Hair follicle dermal papilla cell (primary cell): ENCODE data around the gene GRID1. TPM values are rescaled to one million over a fixed set of nuclear protein-coding genes. Genes with fewer than 3 reads are reported as not detected.

ENCODE experiments used
- small RNA-seq: library from RNA; depleted of rRNA; stranded (forward); fragments of <200 nt; gene quantifications from one replicate; pipeline ENCODE3, GENCODE V24; 2012
- total RNA-seq: library from RNA; depleted of rRNA; stranded (reverse); fragments of >200 nt; gene quantifications from 2 replicates; pipeline ENCODE4 v1.2.3, GENCODE V29; 2012

Gene GRID1
- 0.85 and 0.97 TPM in 2 replicates for total RNA-seq

DNA sequence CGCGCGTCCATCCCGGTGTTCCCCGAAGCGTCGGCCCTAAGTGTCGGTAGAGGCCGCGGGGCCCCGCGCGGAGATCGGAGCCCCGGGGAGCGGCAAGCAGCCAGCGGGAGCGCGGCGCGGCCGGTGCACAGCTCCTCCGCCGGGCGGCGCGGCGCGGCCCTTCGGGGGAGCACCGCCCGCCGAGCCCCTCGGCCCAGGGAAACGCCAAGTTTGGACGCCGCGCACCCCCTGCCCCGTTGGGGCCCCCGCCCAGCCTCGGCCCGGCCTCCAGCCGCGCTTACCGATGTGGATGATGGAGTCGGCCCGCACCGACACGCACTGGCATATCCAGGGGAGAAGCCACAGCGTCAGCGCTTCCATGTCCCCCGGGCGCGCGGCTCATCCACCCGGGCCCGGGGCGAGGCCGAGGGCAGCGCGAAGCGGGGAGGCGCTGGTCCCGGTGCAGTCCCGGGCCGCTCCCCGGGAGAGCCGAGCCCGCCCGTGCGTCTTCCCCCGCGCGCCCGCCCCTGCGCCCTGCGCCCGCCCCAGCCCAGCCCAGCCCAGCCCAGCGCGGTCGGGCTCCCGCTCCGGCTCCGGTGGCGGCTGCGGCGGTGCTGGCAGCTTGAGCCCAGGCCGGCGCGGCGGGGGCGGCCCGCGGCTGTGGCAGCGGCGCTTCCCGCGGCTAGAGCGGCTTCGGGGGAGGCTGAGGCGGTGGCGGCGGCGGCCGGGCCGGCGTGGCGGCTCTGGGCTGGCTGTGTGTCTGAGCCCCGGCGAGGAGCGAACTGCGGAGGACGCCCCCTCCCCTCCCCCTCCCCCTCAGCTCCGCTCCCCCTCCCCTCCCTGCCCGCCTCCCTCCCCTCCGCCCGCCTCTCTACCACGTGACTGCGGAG is at the start of gene GRID1:
GRID1 (minus strand) TSS at position 763 of the 869 bp plus-strand sequence.

Small RNA genes within 50 kb of the gene (small RNA-seq; reads per million reads assigned to genes)
- gene MIR346 (not detected), gene RF02271 (not detected), gene RN7SKP238 (not detected), gene RNA5SP322 (not detected)

Other genes starting within 250 kb of the GRID1 start
- gene WAPL, start 155.0 kb upstream of the GRID1 start, total RNA-seq = 39.8 and 48.4 TPM in 2 replicates